HG02623 (cell line): ENCODE results near the gene ITIH3.
"Not testable (repeated sequence)": the region's sequence is repeated elsewhere in the genome, so short reads cannot be mapped to it uniquely, and the experiment has no call there.

ENCODE experiments used
- ATAC-seq: cut with Tn5 transposase; IDR thresholded peaks from one replicate; pipeline ENCODE4 v1.9.1; 2021; ENCODE audit warnings: moderate library complexity; ENCODE audit not compliant: unreplicated experiment

The ITIH3 gene

DNA sequence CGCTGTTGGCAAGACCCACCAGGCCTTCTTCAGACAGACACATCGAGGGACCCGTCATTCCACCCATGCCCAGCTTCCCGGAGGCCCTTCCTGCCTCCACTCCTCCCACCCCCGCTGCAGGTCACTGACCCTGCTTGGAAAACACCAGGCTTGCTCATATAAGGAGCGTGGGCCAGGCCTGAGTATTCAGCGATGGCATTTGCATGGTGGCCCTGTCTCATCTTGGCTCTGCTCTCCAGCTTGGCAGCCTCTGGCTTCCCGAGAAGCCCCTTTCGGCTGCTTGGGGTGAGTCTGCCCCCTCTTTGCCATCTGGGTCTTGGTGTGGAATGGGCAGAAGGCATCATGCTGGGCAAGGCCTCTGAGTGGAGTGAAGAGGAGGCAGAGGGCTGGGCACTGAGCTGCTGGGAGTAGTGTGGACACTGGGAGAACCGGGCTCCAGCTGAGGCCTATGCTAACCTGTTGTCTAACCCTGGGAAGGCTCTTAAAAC lies at the start of gene ITIH3:
Gene ITIH3, plus strand, starts transcription at position 185 of the 488 bp plus-strand sequence. Its CDS starts 8 bp downstream, at position 193.
- ATAC-seq = no peak

GRCh38 chr3:52752045-52752660 lies 42.4 kb upstream of the ITIH3 start:
- ATAC-seq = no peak

DNA sequence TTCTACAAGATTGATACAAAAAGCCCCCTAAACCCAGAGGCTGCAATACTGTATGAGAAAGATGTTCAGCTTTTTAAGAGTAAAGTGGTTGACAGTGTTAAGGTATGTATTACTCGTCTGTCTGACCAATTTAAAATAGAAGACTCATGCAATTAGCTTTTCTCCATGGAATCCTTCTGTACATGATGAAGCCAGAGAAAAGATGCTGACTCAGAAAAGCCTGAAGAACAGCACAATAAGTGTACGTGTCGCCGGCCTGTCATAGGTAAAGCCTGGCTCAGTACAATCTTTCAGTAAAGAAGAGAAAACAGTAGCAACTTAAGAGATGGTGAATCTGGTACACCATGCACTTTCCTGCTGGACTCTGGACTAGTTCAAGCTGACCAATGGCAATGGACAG lies 40.2 kb upstream of the ITIH3 start:
- ATAC-seq = no peak

- no peak for ATAC-seq
Observed at GRCh38 chr3:52756141-52756540, 38.5 kb upstream of the ITIH3 start.

DNA sequence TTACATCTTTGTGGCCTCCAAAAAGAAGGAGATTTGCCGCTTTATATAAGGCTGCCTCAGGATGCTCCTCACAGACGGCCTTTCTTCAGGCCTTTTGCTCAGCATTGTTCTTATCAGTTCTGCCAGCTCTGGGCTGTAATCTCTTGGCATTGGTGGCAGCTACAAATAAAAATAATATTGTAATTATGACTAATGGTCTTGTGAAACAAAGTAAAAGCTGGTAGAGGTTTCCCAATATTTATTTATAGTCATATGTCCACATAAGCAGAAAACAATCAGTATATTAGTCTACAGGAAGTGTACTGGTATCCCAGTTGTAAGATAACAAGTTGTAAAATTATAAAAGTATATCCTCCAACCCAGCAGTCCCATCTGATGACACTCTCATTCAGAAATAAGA lies 31.1 kb upstream of the ITIH3 start:
- ATAC-seq = no peak

DNA sequence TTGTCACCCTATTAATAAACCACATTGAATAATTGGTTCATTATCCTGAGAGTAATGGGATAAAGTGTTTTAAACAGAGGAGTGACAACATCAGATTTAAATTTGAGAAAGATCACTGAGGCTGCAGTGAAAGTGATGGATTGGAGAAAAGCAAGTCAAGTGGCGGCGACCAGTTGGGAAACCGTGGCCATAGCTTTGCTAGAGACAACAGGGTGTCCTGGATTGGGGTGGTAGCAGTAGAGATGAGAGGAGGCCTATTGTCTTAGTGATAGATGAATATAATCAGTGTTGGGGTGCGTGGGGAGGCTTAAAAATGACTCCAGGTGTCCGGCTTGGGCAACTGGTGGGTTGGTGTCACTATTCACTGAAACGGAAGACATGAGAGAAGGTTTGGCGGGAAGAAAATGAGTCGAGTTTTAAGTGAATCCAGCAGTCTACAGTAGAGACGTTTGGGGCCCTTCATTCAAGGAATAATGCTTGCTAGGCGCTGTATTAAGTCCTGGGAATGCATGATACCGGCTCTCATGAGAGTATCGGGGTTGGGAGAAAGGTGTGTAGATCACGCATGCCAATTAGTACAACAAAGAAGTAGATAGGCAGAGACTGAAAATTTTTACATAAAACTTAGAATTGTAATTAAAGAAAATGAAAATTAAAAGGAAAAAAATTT lies 24.7 kb upstream of the ITIH3 start:
- ATAC-seq = no peak

GRCh38 chr3:52770496-52771333 lies 23.9 kb upstream of the ITIH3 start, which contains the start of gene NEK4:
Gene NEK4, minus strand, starts transcription at chr3:52770940. Its CDS starts 194 bp downstream, at chr3:52770746.
- ATAC-seq = peak; percentile 95

- ATAC-seq = no peak
Observed at GRCh38 chr3:52771334-52771681, 23.3 kb upstream of the ITIH3 start.

GRCh38 chr3:52771702-52772101 lies 22.9 kb upstream of the ITIH3 start:
- no peak for ATAC-seq

GRCh38 chr3:52773361-52774065 lies 21.1 kb upstream of the ITIH3 start:
- ATAC-seq = no peak

GRCh38 chr3:52774066-52774713 lies 20.4 kb upstream of the ITIH3 start:
- ATAC-seq = no peak

DNA sequence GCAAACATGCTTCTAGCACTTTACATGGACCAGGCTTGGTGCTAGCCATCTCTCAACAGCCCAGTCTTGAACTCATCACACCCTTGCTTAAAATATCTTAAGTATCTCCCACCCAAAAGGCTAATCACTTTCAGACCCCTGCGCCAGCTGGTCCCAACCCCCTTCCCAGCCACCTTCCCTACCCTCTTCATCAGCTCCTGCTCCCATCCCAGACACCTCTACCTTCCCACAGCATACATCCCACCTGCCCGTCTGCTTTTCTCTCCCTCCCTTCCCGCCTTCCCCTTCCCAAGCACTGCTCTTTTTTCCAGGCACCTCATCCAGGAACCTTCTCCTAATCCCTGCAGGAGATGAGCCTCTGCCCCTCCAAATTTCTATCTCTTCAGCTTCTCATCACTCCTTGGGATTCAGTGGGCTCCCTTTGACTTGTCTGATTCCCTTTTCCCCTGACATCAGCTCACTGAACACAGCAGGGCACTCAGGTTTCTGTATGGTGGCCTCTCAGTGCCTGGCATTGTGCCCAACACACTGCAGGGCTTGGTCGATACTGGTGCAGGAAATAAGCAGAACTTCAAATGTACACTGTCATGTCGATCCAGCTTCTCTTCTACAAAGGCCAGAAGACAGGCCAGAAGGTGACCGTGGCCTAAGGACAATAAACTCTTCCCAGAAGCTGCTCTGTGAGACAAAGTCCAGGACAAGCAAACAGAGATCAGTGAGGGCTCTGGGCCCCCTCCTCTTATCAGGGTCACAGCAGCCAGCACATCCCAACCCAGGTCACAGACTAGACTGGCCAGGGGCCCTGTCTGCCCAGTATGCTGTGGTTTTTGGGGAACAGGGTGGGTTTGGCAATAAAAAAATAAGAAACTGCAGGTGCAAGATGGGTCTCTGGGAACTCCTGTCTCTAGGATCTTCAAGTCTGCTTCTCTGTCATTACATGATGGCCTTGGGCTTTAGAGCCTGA lies 19.4 kb upstream of the ITIH3 start:
- ATAC-seq = no peak

DNA sequence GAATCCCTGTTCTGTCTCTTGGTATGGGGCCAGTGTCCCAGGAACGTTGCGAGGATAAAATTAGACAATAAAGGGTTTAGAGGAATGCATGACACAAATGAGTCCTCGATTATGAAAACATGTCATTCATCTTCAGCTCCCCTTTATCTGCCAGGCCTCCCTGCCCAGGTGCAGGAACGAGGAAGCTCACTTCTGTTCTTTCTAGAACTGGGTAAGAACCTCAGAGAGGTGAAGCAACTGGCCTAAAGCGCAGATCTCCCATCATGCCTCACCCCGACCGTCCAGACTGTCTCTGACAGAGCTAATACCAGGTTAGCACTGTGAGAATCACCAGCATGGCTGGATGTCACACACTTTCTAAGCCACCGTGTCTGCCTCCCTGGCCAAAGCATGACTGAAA lies 18.7 kb upstream of the ITIH3 start:
- no peak for ATAC-seq

DNA sequence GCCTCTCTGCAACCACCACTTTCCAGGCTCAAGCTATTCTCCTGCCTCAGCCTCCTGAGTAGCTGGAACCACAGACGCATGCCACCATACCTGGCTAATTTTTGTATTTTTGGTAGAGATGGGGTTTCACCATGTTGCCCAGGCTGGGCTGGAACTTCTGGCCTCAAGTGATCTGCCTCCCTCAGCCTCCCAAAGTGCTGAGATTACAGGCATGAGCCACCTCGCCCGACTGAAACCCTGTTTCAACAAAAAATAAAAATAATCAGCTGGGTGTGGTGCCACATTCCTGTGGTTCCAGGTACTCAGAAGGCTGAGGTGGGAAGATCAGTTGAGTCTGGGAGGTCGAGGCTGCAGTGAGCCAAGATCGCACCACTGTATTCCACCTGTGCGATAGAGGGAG lies 18.1 kb upstream of the ITIH3 start:
- ATAC-seq = not testable (repeated sequence)

DNA sequence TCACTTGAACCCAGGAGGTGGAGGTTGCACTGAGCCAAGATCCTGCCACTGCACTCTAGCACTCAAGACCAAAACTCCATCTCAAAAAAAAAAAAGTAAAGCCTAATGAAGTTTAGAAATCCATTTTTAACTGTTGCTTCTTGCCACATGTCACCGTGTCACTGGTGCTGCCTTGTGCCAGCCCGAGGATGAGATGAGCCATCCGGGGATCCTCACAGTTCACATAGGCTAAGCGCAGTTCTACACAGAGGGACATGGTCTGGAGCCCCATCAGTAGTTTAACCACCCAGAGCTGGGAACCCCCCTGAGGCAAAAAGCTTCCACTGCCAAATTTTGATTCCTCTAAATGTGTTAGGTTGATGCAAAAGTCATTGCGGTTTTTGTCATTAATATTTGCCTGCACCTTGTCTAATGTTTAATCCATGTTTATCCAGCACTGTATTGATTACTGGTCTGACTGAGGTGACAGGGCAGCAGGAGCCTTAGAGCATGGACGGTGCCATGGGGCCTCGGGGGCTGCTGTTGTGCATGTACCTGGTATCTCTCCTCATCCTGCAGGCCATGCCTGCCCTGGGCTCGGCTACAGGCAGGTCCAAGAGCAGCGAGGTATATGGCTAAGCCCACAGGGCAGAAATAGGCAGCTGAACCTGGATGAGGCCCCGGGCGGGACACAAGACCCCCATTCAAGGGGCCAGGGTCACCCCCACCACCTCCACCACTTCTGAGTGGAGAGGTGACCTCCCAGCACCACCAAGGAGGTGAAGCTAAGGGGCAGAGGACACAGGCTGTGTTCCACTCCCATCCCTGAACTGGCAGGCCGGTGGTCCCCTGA lies 17.3 kb upstream of the ITIH3 start, which contains the start of gene ITIH1:
Gene ITIH1, plus strand, starts transcription at position 473 of the 832 bp plus-strand sequence. Its CDS starts 17 bp downstream, at position 490.
- no peak for ATAC-seq

DNA sequence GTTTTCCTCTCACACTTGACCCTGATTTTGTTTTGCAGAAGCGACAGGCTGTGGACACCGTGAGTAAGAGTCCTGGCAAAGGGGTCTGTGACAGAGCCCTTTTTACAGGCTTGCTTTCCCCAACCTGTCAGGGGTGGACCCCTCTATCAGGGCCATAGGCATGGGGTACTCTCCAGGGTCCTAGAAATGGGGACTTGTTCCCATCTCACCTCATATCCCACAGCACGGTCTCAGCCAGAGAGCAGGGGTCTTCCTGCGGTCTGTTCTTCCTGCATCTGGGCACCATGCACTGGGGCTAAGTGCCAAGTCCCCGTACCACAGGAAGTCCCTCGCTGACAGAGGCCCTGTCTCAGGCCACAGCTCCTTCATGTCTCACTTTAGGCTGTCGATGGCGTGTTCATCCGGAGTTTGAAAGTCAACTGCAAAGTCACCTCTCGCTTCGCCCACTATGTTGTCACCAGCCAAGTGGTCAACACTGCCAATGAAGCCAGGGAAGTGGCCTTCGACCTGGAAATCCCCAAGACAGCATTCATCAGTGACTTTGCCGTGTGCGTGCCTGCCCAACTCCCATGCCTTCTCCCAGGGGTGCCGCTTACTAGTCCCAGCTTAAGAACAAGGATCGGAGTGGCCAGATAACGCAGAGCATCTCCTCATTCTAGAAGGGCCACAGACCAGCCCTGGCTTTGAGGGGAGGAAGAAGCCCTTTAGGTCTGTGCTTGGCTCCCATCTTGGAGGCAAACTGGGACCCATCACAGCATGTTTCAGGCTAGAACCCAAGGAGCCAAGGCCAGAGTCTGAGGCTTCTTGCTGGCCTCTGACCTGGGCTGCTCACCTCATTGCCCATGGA lies 16.4 kb upstream of the ITIH3 start:
- ATAC-seq = no peak

DNA sequence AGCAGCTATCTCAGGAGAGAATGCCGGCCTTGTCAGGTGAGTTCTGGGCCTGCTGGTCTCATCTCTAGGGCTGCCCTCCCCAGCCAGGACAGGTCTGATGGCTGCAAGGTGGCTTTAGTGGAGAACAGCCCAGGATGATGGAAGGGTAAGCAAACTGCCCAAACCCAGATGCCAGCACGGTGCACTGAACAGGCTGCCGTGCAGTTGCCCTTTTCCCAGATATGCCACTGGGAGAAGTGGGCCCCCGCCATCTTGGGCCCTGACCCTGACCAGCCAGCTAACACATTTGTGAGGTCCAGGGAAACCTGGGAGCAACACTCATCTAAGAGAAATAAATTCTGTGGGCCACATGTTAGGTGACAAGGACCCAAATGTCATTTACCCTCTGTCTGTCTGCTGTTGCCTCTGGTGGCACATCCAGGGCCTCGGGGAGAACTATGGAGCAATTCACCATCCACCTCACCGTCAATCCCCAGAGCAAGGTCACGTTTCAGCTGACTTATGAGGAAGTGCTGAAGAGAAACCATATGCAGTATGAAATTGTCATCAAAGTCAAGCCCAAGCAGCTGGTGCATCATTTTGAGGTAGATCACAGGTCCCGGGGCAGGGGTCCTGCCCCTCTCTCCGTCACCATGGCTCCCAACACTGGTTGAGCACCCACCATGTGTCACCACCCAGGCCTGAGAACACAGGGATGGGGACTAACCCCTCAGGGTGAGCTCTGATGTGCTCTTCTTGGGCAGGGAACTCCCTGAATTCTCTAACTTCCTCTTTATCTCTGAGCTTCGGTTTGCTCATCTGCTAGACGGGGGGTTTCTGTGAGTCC lies 15.4 kb upstream of the ITIH3 start:
- ATAC-seq = no peak
